ENCODE measurements around the gene SLC9A9.
"Not testable (repeated sequence)": the region's sequence is repeated elsewhere in the genome, so short reads cannot be mapped to it uniquely, and the experiment has no call there.

The SLC9A9 gene

DNA sequence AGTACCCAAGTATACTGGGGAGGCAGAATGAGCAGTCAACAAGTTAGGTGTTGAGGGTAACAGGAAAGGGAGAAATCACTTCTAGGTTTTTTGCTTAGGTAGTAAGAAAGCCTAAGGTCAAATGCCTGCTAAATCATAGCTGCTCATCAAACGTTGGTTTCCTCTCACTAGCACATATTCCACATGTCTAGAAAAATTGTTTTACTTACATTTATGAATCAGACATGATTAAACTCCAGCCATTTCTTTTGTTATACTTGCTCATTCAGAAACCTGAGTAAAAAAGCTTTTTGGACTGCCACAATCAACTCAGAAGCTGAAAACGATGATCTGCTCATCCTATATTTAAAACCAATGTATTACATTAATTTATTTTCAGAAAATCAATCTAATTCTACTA lies 40.2 kb downstream of the SLC9A9 start:
- no peak for DNase-seq

DNA sequence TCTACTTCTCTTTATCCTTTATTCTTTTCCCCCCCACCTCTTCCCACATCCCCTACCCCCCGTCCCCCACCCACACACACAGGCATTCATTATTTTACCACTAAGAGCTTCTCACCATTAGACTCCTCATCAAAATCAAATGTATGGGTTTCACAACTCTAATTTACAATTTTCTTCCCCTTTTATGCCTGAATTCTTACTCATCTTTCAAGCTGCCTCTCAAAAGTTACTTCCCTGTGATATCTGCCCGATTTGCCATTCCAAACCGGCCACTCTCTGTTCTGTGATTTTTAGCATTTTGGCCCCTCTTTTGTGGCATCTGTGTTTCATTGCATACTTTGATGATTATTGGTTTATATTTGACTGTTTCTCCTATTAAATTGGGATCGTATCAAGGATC lies 42.2 kb downstream of the SLC9A9 start:
- DNase-seq: no peak

DNA sequence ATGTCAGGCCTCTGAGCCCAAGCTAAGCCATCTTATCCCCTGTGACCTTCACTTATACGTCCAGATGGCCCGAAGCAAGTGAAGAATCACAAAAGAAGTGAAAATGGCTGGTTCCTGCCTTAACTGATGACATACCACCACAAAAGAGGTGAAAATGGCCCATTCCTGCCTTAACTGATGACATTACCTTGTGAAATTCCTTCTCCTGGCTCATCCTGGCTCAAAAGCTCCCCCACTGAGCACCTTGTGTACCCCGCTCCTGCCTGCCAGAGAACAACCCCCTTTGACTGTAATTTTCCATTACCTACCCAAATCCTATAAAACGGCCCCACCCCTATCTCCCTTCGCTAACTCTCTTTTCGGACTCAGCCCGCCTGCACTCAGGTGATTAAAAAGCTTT lies 42.8 kb downstream of the SLC9A9 start:
- DNase-seq: not testable (repeated sequence)

DNA sequence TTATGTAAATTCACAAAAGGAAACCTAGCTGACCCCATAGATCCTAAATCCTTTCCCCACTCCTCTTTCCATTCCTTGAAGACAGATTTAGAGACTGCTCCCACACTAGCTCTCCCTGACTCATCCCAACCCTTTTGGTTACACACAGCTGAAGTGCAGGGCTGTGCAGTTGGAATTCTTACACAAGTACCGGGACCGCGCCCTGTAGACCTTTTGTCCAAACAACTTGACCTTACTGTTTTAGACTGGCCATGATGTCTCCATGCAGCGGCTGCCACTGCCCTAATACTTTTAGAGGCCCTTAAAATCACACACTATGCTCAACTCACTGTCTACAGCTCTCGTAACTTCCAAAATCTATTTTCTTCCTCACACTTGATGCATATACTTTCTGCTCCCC lies 47.2 kb downstream of the SLC9A9 start:
- not testable (repeated sequence) for DNase-seq

DNA sequence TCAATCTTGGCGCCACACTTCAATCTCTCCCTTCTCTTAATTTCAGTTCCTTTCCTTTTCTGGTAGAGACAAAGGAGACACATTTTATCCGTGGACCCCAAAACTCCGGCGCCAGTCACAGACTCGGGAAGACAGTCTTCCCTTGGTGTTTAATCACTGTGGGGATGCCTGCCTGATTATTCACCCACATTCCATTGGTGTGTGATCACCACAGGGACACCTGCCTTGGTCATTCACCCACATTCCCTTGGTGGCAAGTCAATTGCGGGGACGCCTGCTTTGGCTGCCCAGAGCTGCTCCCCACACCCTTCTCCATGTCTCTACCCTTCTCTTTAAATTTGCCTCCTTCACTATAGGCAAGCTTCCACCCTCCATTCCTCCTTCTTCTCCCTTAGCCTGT lies 50.1 kb downstream of the SLC9A9 start:
- not testable (repeated sequence) for DNase-seq

DNA sequence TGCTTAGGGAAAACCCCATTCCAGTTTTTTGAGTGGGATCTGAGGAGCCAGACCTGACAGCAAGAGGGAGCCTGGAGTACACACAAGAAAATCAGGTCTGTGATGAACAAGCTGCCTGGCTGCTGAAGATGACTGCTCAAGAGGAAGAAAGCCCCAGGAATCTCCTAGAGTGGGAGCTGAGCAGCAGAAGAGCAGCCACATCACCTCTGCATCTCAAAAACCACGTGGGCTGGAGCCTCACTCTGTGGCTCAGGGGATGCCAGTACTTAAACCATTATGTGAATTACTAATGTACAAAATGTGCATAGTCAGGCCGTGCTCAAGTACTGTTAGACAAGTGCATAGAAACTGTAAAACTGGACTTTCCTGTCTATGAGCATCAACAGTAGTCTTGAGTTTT lies 52.4 kb downstream of the SLC9A9 start:
- DNase-seq: no peak

DNA sequence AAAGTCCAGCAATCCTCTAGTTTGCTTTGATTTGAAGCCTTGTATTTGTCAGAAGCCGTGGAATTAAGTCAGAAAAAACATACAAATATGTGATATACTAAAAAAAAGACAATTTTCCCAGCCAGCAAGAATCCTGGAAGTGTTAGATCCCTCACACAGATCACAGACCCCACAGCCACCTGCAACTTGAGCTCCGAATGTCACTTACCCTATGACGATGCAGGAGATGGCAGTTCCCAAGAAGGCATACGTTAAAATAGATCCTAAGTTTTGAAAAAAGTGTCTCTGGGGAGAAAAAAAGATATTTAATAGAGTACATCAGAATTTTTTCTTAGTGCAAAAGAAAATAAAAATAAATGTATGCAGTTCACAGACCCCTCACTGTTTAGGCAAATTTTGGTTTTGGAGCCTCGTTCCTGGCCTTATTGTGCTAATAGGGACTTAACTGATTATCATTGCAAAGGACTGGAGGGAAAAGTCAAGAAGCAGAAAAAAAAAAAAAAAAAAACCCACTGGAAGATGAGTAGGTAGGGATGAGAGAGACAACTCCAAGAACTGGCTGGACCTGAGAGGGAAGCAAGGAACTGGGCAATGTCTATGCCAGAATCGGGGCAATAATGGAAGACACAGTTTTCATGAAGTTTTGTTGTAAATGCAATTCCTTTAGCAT lies 53.3 kb downstream of the SLC9A9 start:
- no peak for DNase-seq

DNA sequence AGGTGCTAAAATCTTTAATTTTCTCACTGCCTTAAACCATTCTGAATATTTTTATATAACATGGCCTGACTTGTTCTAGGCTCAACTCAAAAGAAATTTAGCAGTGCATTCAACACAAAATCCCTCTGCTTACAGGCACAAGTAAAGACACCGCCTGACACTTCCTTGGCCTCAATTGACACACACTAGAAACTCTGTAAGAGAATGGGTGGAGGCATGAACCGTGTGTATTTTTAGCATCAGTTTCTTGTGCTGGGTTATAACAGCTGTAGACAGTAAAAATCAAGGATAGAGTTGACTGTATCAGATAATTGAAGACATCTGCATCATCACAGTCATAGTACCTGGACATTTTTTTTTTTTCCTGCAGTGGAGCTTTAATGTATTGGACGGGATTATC lies 54.3 kb downstream of the SLC9A9 start:
- no peak for DNase-seq

DNA sequence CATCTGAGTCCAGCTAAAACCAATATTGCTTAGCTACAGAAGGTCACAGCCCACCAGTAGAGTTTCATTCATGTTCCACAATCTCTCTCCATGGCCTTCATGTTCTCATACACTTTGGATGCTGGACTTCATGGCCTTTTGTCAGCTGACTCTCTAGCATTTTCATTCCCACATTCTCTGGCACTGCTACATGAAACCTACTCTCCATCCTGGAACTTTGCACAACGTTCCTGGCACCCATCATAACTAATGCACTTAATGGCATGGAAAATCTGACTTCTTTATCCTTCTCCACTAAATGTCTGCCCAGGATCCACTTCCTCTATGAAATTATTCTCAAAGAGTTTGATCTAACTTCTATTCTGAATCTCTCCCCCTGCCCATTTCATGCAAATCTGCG lies 56.9 kb downstream of the SLC9A9 start:
- no peak for DNase-seq

DNA sequence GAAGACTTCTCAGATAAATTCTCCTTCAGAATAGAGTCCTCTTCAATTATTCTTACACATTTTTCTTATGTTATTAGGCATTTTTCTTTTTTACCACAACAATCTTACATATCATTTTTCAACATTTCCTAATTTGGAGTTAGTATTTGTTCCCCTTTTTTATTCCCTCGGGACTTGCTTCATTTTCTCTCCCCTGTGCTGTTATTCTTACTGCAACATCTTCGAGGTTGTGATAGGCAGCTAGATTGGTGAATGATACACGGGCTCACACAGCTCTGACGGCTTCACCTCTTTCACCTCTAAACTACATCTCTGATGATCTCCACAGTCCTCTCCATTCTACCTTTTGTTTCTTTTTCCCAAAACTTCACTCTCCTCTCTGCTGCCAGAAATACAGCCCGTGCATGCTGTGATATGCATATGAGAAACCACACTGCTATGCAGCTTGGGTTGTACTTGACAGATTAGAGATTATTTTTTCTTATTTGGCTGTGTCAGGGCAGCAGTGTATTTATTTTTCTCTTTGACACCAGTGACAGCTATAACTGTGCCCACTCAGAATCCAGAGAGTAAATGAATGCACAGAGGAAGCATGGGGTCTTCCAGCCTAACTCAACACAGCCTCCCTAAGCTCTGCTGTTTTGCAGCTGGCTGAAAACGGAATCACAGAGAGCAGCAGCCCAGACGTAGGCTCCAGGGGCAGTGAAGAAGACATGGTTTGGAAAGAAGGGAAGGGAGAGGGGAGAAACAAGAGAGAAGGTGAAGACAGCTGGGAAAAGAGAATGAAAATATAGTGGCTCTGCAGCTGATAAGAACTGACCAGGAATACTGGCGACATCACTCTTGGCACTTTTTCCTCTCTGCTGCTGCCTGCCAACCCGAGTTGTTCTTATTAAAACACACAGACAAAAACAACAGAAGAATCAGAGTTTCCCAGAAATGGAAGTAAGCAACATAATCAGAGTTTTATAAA lies 61.8 kb downstream of the SLC9A9 start:
- no peak for DNase-seq

DNA sequence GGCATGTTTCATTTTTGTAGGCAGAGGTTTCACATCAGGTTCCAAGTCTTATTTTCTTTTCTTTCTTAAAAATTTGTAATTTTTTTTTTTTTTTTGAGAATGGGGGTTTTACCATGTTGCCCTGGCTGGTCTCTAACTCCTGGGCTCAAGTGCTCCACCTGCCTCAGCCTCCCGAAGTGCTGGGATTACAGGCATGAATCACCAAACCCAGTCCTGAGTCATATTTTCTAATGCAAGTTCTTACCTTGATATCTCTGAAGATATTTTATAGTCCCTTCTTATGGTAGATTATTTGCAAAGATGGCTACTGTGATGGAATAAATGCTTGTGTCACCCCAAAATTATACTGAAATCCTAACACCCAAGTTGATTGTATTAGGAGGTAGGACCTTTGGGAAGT lies 63.8 kb downstream of the SLC9A9 start:
- DNase-seq: no peak

DNA sequence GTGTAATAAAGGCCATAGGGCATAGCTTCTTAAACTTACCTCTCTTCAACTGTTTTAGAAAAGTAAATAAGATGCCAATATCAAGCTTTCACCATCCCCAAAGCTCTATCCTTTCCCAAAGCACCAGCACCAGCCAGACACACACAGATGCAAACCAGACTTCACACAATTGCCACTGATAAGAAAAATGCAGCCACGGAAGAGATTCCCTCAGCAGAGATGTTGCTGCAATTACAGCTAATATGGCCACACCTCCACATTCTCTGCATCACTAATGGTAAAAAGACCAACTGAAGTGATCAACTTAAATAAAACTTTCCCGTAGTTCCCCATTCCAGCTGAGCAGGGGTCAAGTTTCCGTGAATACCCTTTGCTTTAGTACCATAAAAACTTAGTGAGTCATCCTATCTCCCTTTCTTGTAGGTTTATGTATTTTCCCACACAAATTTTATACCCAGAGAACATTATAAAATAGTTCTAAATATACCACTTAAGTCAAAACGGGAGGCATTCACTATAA lies 64.4 kb downstream of the SLC9A9 start:
- DNase-seq: no peak

DNA sequence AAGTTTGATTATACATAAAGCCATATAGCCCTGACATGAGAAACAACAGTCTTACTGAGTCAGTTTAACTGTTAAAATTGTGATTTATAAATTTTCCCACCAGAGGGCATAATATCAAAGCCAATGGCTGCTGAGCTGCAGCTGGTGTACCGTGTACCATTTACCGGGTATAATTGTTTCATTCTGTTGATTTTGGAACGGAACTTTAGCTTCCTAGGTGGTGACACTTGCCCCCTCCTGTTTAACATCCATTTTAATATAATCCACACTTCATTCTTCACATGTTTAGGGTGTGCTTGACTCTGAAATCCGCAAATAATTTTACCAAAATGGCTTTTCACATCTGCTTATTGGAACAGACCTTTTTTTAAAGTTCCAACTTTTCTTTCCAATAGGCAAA lies 72.8 kb downstream of the SLC9A9 start:
- peak; percentile 22 for DNase-seq

DNA sequence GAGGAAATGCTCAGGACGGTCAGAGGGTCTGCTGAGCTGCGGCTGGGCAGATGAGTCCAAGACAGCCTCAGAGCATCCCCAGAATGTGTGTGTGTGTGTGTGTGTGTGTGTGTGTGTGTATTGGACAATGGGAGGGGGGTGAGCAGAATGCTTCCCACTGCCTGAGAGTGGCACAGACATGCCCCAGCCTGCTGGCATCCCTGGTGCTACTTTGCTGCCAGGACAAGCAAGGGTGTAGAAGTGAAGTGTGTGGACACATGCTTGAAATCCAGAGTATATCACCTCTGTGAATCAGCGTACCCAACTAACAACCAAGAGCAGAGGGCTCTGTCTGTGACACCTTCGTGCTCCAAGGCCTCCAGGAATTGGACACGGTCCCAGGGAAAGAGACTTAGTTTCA lies 76.3 kb downstream of the SLC9A9 start:
- no peak for DNase-seq

DNA sequence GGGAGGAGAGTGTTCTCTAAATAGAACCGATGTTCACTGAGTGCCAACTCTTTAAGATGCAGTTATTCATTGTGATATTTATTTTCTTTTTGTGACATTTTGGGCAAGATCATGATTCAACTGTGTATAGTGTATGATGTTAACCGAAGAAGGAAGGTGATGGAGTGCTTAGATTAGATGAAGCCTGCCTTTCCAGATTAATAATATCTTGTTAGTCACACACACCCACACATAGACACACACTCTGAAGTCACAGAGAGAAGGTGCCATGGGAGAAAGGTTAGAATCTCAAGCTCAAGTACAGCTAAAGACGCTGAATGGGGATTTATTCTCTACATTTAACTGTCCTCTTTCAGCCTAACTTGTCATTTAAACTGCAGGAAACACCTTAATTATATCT lies 77.0 kb downstream of the SLC9A9 start:
- DNase-seq: no peak

DNA sequence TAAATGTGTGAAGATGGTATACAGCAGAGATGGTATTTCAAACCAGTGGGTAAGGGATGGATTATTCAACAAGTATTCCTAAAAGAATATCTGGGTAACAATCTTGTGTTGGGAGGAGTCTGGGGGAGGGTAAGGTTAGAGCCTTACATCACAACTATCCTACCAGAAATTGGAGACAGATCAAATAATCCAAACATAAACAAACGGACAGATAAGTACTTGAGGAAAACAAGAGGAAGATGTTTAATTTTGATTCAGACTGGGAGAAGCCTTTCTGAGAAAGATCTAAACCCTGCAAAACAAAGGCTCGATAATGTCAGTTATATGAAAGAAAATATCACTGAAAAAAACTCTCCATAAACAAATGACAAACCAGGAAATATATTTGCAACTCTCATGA lies 77.9 kb downstream of the SLC9A9 start:
- DNase-seq: no peak

DNA sequence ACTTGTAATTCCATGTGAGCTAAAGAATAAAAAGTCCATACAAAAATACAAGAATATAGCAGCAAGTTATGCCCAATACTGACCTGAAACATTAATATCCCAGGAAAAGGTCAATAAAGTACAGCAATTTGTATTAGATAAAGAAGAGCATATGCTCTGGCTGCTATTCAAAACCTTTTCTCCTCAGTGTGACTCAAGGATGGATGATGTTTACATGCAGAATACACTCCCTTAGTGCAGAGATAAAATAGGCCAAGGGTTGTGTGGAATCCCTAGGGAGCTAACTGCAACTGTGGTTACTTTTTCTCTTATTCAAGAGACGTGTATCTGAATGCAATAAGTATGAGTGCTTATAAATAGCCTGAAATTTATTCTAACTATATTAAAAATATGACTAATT lies 78.7 kb downstream of the SLC9A9 start:
- DNase-seq: no peak

DNA sequence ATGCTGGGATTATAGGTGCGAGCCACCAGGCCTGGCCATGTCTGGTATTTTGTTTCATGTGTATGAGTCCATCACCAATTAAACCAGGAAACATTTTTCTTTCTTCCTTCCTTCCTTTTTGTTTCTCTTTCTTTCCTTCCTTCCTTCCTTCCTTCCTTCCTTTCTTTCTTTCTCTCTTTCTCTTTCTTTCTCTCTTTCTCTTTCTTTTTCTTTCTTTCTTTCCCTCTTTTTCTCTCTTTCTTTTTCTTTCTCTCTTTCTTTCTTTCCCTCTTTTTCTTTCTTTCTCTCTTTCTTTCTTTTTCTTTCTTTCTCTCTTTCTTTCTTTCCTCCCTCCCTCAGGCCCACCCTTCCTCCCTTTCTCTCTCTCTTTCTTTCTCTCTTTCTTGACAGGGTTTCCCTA lies 83.4 kb downstream of the SLC9A9 start:
- no peak for DNase-seq

DNA sequence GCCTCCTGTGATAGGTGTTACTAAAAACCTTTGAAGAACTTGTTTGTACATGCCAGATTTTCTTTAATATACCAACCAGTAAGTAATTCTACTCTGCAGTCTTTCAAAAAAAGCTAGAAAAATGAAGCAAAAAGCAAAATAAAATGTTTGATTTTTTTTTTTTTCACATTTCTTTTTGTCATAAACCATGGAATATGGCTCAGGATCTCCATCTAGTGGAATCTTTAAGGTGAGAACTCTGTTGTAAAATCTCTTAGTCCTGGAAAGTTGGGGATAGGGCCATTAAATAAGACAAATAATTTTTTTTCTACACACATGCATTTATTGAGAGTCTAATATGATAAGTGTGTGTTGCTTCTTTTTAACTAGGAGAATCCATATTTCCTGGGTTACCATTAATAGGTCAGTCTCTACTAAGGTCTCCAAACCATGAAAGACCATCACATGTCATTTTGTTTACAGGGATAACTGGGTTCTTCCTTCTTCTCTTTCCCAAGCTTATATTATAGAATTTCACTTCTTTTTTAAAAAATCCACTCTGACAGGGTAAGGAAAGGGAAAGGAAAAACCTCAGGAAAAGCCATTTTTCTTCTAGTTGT lies 84.6 kb downstream of the SLC9A9 start:
- DNase-seq: no peak

DNA sequence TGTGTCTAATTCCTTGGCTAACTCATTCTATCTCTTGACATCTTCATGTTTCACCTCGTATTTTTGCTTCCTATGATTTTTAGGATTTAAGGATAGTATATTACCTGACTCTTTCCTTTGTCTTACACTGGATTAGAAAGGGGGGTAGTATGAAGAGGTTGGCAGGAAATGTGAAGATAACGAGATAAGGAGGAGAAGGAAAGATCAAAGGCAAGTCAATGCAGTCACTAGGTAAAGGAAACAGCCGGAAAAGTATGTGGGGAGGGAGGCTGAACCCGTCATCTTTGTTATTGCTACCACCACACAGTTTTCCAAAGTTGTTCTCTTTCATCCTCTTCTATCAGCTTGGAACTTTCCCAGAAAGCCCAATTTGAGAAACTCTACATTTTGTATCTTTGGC lies 90.6 kb downstream of the SLC9A9 start:
- no peak for DNase-seq

DNA sequence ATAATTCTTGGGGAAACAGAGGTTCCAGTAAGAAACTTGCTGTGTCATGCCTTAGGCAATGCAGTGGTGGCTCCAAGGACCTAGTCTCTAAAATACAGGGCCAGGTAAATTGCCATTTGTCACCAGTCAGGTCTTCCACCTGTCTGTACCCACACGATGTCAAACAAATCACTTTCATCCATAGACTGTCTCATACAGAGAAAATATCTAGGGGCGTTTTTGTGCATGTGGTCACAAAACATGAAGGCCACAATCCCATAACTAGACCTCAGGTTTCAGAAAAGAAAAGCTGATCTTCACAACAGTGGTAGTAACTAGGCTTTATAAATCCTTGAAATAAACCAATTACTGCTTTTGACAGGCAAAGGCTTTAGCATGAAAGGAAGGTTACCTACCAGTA lies 92.3 kb downstream of the SLC9A9 start:
- DNase-seq: no peak

DNA sequence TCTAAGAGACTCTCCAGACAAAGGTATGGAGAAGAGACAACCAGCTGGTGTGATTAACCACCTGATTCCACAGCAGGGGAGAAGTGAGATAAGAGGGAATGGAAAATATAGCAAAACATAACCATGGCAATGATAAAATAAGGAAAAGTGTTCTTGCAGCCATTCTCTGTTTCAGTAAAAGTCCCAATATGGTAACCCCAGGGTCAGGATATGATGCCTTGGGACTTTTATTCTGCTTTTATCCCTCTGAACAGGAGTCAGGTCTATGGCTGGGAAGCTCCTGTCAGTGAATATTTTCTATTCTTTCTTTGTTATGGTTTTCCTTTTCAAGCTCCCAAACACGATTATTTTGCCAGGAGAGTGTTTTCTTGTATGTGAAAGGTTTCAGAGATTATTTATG lies 94.2 kb downstream of the SLC9A9 start:
- DNase-seq: no peak

DNA sequence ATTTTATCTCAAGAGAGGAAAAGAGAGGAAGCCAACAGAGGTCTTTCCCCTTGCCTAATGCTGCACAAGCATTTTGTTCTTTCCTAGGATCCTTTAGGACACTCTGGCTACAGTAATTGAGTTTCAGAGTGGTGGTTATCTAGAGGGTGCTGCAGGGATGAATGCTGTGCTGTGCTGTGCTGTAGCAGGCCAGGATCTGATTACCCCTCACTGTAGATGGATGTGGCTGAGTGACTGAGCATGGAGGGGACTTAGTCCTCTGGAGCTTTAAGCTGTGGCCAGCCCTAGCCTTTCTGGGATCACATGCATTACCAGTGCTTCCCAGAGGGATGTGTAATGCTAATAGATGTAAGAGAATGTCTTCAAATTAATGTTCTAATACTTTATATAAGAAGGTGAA lies 94.8 kb downstream of the SLC9A9 start:
- DNase-seq: no peak

DNA sequence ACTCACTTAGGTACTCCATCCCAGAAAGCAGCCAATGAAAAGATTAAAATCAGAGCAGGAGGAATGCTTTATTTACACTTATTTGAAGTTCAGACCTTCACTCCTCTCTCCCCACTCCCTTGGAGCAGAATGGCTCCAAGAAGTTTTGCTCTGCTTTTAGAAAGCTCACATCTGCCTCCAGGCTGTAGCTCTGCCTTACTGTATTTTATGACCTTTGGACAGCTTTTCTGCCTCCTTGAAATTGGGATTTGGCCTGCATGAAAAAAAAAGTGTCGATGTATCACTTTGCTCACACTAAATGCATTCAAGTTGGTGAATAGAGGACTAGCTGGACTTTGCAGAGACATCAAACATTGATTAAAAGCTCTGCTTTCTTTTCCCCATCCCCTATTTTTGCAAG lies 95.3 kb downstream of the SLC9A9 start:
- no peak for DNase-seq

Data from CD4-positive, alpha-beta T cell treated with Interleukin-6 for 4 hours (primary cell).